AG09309 (cell line): ENCODE data around the gene PPTC7.

Source experiments
- DNase-seq: peaks from one replicate; pipeline ENCODE4 v3.0.0-alpha.2; 2010; ENCODE audit warnings: low read depth
- H3K4me3 ChIP-seq: 2 replicates; pipeline ENCODE4 v1.5.1; 2011; ENCODE audit warnings: mild to moderate bottlenecking, low read depth, low read length, moderate library complexity; ENCODE audit not compliant: control insufficient read depth
- CTCF ChIP-seq: IDR thresholded peaks from 2 replicates; pipeline ENCODE4 v1.5.1; 2011; ENCODE audit warnings: mild to moderate bottlenecking, low read depth, low read length, inconsistent platforms; ENCODE audit not compliant: insufficient read depth, control insufficient read depth; ENCODE audit errors: missing control alignments

Gene PPTC7

GRCh38 chr12:110516995-110517394 is 66.1 kb downstream of the PPTC7 start:
- DNase-seq = no peak
- H3K4me3 ChIP-seq = no peak overlapping the region
- no peak for TF ChIP-seq CTCF

- no peak for TF ChIP-seq CTCF
- no peak overlapping the region for H3K4me3 ChIP-seq
- no peak for DNase-seq
Observed at GRCh38 chr12:110514363-110514762, 68.8 kb downstream of the PPTC7 start.

- no peak for TF ChIP-seq CTCF
- H3K4me3 ChIP-seq = no peak overlapping the region
- no peak for DNase-seq
Observed at GRCh38 chr12:110513842-110514241, 69.3 kb downstream of the PPTC7 start.

- DNase-seq = no peak
- H3K4me3 ChIP-seq = no peak overlapping the region
- TF ChIP-seq CTCF = no peak
Observed at GRCh38 chr12:110508071-110508586, 75.0 kb downstream of the PPTC7 start.

GRCh38 chr12:110505332-110505731 is 77.8 kb downstream of the PPTC7 start:
- no peak overlapping the region for H3K4me3 ChIP-seq
- TF ChIP-seq CTCF = no peak
- DNase-seq = no peak

- DNase-seq = no peak
- H3K4me3 ChIP-seq = no peak overlapping the region
- TF ChIP-seq CTCF = no peak
Observed at GRCh38 chr12:110503432-110503831, 79.7 kb downstream of the PPTC7 start.

- no peak for TF ChIP-seq CTCF
- peak; percentile 92 for DNase-seq
- H3K4me3 ChIP-seq = peak within 1 kb of the TSS; percentile 100
Observed at GRCh38 chr12:110501752-110502738, 81.1 kb downstream of the PPTC7 start, which contains the start of the genes RAD9B and VPS29. Gene RAD9B (plus strand): TSS chr12:110502331. CDS start chr12:110502338, 7 bp downstream. Gene VPS29 (minus strand): TSS chr12:110502111. CDS start chr12:110502051, 60 bp downstream.
